ENCODE data around the gene SMYD3.

Gene SMYD3

GRCh38 chr1:246274186-246274585, 232.9 kb downstream of the SMYD3 start:
- in situ Hi-C loops (cut with HindIII; ENCODE audit: low pct_ligation_motif_present, low sequenced_read_pairs) = no loop called here
- DNase-seq = no peak
- no peaks in the 10 kb centered on the region for H3K36me3 ChIP-seq (replicated peaks)
- TF ChIP-seq CTCF (IDR thresholded peaks at IDR 0.05; ENCODE audit: low read depth, low read length, missing control alignments) = no peak
- no peak overlapping the region for H3K27ac ChIP-seq
- no peak overlapping the region for H3K4me3 ChIP-seq (ENCODE audit: low read depth, low read length)
- H3K27me3 ChIP-seq (replicated peaks) = no peaks in the 10 kb centered on the region

DNA sequence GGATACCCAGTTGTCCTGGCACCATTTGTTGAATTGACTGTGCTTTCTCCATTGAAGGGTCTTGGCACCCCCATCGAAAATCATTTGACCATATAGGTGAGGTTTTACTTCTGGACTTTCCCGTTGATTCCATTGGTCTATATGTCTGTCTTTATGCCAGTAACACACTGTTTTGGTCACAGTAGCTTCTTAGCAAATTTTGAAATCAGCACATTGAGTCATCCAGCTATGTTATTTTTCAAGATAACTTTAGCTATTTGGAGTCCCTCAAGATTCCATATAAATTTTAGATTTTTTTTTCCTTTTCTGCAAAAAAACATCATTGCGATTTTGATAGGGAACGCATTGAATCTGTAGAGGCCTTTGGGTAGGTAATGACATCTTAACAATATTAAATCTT, 235.6 kb downstream of the SMYD3 start:
- H3K4me3 ChIP-seq (ENCODE audit: low read depth, low read length) = no peak overlapping the region
- H3K27me3 ChIP-seq (replicated peaks) = no peaks in the 10 kb centered on the region
- in situ Hi-C loops (cut with HindIII; ENCODE audit: low pct_ligation_motif_present, low sequenced_read_pairs) = no loop called here
- no peak for TF ChIP-seq CTCF (IDR thresholded peaks at IDR 0.05; ENCODE audit: low read depth, low read length, missing control alignments)
- no peak overlapping the region for H3K27ac ChIP-seq
- H3K36me3 ChIP-seq (replicated peaks) = no peaks in the 10 kb centered on the region
- DNase-seq = peak; percentile 21

DNA sequence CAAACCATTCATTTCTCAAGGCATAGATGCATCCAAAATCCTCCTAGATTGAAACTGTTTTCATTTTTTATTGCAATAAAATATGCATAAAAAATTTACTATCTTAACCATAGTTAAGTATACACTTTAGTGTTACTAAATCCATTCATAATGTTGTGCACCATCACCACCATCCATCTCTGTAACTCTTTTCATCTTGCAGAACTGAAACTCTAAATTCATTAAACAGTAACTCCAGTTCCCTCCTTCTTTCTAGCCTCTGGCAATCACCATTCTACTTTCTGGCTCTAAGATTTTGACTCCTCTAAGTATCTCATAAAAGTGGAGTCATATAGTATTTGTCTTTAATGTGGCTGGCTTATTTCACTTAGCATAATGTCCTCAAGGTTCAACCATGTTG, 236.8 kb downstream of the SMYD3 start:
- no peak overlapping the region for H3K4me3 ChIP-seq (ENCODE audit: low read depth, low read length)
- no peaks in the 10 kb centered on the region for H3K27me3 ChIP-seq (replicated peaks)
- no peaks in the 10 kb centered on the region for H3K36me3 ChIP-seq (replicated peaks)
- TF ChIP-seq CTCF (IDR thresholded peaks at IDR 0.05; ENCODE audit: low read depth, low read length, missing control alignments) = no peak
- no peak for DNase-seq
- no peak overlapping the region for H3K27ac ChIP-seq
- in situ Hi-C loops (cut with HindIII; ENCODE audit: low pct_ligation_motif_present, low sequenced_read_pairs) = no loop called here

- no peaks in the 10 kb centered on the region for H3K27me3 ChIP-seq (replicated peaks)
- H3K36me3 ChIP-seq (replicated peaks) = no peaks in the 10 kb centered on the region
- no peak for TF ChIP-seq CTCF (IDR thresholded peaks at IDR 0.05; ENCODE audit: low read depth, low read length, missing control alignments)
- no peak for DNase-seq
- H3K27ac ChIP-seq = no peak overlapping the region
- H3K4me3 ChIP-seq (ENCODE audit: low read depth, low read length) = no peak overlapping the region
- in situ Hi-C loops (cut with HindIII; ENCODE audit: low pct_ligation_motif_present, low sequenced_read_pairs) = no loop called here
Observed at GRCh38 chr1:246269466-246269865, 237.6 kb downstream of the SMYD3 start.

- no peak for DNase-seq
- TF ChIP-seq CTCF (IDR thresholded peaks at IDR 0.05; ENCODE audit: low read depth, low read length, missing control alignments) = no peak
Observed at GRCh38 chr1:246267896-246268295, 239.2 kb downstream of the SMYD3 start.

DNA sequence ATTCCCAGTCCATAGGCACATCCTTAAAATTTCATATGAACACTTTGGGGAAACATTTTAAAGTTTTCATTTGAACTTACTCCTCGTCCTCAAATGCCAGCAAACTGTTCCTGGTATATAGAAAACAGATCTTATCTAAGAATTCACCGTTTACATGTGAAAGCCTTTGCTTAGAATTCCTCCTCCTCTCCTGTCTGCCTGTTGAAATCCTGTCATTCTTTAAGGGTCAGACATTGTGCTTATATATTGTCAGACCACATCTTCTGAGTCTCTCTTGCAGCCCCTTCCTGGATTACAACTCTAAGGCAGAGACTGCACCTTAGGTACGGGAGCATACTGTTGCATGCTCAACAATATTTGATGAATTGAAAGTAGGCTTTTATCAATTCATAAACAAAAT, 239.7 kb downstream of the SMYD3 start:
- no peaks in the 10 kb centered on the region for H3K27me3 ChIP-seq (replicated peaks)
- no peak overlapping the region for H3K27ac ChIP-seq
- in situ Hi-C loops (cut with HindIII; ENCODE audit: low pct_ligation_motif_present, low sequenced_read_pairs) = no loop called here
- DNase-seq = no peak
- TF ChIP-seq CTCF (IDR thresholded peaks at IDR 0.05; ENCODE audit: low read depth, low read length, missing control alignments) = no peak
- H3K4me3 ChIP-seq (ENCODE audit: low read depth, low read length) = no peak overlapping the region
- H3K36me3 ChIP-seq (replicated peaks) = no peaks in the 10 kb centered on the region

More at GRCh38 chr1:246267896-246268295, 239.2 kb downstream of the SMYD3 start:
- Histone ChIP-seq H3K27me3 (replicated peaks) (no peaks in the 10 kb centered on the region), H3K4me3 (ENCODE audit: low read depth, low read length) (no peak overlapping the region), H3K36me3 (replicated peaks) (no peaks in the 10 kb centered on the region), H3K27ac (no peak overlapping the region)
- in situ Hi-C loops (cut with HindIII; ENCODE audit: low pct_ligation_motif_present, low sequenced_read_pairs) = no loop called here
